GM19099 (cell line): ENCODE data around the gene G0S2.

Source experiments
- POLR2A ChIP-seq: IDR thresholded peaks from 3 replicates; pipeline ENCODE4 v1.6.1; 2011; ENCODE audit warnings: low read depth; ENCODE audit not compliant: insufficient read length; ENCODE audit errors: extremely low read depth

G0S2 gene, protein sequence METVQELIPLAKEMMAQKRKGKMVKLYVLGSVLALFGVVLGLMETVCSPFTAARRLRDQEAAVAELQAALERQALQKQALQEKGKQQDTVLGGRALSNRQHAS

DNA sequence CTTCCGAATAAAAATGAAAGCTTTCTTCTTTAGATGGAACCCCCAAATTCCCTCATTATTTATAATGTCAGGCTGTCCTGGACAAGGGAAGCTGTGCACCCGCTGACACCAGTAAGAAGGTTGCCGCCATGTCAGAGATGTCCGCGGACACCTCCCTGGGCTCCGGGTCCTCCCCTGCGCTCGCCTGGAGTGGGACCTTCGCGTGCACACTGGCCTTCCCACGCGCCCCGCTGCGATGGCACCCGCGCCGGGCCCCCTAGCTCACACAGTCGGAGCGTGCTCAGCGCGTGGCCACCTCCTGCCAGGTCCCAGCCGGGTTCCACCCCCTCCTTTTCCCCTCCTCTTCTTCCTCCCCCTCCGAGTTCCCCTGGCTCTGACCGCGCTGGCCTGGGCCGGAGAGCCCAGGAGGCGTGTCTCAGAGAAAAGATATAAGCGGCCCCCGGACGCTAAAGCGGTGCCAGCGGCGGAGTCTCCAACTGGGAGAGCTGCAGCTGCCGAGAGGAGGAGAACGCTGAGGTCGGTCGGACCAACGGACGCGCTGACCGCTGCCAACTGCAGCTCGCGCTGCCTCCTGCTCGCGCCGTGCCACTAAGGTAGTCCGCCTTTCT lies at the start of gene G0S2:
G0S2 (plus strand) TSS at position 456 of the 608 bp plus-strand sequence. CDS start 273 bp downstream, outside the sequence.
- no peak for TF ChIP-seq POLR2A

DNA sequence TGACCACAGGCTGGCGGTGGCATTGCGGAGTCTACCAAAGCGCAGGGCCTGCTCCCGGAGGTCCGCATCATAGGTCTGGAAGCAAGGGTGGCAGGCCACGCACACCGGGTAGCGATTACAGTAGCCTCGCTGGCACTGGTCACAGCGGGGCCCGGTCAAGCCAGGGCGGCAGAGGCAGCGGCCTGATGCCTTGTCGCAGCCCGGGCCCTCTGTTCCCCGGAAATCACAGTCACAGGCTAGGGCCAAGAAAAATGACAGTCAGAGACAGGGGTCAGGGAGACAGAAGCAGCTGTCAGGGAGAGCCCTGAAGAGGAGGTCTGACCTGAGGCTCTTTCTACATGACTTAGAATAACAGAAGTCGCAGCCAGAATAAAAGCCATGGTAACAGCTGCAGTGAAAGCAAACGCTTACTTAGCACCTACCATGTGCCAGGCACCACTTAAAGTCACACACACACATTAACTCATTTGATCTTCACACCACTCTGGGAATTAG lies 49.4 kb upstream of the G0S2 start:
- TF ChIP-seq POLR2A, result no peak

DNA sequence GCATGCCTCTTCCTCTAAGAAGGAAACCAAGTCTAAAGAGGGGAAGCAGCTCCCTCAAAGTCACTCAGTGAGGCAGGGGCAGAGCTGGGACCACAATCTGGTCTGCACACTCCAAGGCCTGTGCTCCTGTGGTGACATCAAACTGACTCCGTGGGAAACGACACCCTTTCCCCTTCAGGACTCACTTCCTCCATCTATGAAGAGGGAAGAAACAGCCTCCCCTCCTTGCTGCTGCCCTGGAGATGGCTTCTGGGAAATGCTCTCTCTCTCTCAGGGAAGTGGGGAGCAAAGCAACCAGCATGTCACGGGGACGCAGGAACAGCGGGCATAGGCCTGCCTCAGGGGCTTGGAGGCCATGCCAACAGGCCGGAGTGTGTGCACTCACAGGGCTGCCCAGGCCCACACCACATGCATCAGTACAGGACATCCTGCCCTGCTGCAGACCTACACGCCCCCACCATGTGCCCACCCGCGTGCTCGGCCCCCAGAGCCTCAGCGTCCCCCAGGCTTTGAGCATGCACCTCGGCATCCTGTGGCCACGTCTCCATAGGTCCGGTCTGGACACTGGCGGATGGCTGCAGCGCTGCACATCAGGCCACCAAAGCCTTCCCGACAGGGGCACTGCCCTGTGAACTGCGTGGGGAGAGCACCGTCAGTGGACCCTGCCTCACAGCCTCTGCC lies 48.7 kb upstream of the G0S2 start:
- no peak for TF ChIP-seq POLR2A

DNA sequence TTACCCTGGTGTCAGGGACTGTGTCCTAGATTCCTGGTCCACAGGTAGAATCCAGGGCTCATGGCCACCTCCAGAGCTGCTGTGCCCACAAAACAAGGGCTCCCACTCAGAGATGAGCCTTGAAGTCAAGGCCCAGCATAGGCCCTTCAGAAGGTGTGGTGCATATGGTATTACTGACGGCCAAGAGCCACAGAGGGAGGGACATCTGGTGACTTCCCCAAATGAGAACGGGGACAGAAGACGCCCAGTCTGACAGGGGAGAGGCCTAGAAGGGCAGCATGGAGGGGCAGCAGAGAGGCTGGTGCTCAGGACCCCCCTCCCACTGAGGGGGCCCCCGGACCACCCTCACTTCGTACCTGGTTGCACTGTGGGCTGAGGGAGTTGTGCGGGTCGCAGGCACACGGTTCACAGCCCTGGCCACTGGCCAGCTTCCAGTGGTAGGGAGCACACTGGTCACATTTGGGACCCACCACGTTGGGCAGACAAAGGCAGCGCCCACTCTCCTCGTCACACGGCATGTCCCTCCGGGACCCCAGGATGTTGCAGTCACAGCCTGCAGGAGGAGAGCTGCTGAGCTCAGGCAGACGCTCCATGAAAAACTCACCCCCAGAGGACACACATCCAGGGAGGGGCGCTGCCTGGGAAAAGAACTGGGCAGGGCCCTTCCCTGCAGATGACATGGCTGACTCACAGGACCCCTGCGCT lies 48.0 kb upstream of the G0S2 start:
- TF ChIP-seq POLR2A, result no peak

DNA sequence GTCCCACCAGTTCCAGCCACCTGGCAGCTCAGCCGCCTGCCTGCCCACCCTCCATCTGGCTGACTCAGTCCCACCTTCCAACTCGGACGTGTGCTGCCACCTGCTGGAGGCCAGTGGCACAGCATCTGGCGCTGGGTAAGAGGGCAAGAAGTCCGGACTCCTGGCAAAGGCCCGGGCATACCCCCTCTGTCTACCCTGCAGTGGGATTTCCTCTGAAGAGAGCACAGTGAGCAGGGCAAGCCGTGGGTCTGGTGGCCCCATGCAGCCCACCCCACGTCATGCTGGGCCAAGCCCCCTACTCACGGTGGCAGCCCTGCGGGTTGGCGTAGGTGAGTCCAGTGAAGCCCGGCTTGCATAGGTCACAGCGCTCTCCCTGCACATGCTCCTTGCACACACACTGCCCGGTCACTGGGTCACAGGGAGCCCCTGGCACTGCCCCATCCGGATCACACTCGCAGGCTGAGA lies 47.4 kb upstream of the G0S2 start:
- no peak for TF ChIP-seq POLR2A

DNA sequence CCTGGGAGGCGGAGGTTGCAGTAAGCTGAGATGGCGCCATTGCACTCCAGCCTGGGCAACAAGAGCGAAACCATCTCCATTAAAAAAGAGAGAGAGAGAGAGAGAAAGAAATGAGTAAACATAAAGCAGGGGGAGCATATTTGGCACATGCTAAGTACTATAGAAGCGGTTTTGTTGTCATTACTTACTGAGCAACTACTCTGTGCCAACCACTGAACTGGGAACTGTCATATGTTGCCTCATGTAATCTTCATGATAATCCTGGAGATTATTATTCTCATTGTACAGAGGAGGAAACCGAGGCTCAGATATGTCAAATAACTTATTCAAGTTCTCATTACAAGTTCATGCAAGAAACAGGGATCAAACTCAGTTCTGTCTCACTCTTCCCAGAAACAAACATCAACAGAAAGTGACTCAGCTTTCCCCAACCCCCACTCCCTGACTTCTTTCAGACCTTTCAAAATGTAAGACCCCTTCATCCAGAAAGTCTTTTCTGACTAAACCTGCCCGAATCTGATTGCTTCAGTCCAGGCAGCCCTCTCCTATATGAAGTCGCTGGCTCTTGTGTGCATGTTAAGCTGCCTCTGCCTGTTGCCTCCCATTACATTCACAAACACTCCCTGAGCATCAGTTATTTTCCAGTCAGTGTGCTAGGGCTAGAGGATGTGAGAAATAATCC lies 46.5 kb upstream of the G0S2 start:
- no peak for TF ChIP-seq POLR2A

DNA sequence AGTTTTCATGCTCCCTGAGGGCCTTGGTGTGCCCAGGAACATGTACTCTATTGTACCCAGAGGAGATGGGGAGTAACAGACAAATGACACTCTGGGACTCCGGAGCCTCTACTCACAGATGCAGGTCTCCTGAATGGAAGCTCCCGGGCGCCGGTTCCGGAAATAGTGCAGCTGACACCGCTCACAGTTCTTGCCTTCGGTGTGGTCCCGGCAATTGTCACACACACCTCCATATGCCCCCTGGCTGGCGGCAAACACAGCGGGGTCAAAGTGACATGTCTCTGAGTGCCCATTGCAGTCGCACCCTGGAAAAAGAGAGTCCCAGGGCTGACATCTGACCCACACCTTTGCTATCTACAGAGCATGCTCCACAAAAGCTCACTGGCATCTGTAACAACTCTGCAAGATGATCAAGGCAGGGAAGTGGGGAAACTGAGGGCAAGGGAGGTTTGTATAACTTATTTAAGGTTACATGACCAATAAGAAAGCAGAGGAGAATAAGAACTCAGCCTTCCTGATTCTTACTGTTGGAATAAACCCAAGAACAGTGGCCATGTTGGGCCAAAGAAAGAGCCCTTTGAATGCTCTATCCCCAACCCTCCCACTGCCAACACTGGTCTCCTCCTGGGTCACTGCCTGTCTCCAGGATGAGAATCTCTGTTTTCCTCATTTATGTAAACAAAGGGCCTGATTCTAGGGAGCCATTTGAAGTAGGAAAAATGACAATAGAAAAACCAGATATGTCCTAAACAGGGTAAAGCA lies 45.4 kb upstream of the G0S2 start:
- TF ChIP-seq POLR2A, result no peak

DNA sequence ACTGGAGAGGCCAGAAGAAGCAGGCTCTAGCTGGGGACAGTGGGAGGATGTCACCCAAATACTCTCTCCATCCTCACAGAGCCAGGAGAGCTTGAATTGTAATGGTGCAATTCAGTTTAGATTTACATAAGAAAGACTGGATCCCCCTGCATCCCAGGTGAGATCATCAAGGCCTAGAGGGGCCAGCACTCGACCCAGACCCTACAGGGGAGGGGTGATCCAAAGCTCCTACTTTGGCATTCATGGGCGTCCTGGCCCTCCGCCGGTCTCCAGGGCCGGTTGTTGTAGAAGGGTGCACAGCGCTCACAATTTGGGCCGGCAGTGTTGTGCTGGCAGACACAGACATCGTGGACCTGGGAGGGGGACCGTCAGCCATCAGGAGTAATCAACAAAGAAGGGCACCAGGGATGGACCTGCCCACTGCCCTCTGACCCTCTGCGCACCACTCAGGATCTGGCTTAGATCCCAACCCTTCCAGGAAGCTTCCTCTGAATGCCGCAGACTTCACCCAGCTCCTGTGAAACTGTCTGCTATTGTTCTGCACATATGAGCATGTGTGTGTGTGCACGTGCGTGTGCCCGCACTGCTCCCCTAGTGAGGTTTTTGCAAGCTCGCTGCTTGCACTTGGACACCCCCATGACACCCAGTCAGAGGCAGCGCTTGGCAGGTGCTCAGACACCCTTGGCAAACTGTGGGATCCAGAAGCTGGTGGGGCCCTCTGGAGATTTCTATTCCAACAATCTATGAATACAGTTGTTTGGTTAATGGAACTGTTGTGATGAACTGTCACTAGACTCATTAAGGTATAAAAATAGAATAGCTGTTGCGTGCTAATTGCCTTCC lies 44.6 kb upstream of the G0S2 start:
- no peak for TF ChIP-seq POLR2A

DNA sequence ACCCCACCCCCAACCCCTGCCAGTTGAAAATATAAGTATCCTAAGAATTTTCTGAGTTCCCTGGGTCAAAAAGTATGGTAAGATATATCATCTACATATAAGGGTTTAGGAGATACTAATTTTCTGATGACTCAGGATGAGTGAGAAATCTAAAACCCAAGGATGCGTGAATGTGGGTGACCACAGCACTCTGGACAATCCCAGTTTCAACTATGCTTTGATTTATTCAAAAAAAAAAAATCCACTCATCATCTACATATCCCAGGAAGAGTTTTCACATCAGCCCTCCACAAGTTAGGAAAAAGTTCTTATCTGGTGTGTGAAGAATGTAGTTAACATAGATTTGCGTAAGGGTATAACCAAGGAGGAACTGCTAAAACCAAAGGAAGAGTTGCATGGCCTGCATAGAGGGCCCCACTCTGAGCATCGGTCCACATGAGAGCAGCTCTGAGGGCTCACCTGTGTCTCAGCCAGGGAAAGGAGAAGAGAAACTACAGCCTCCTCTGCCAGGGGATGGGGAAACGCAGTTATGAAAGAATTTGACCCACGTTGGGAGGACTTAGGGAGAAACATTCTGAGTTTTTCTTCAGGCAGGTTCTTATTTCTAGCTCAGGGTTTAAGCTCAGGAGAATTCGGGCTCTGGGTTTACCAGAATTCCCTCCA lies 41.7 kb upstream of the G0S2 start:
- no peak for TF ChIP-seq POLR2A

DNA sequence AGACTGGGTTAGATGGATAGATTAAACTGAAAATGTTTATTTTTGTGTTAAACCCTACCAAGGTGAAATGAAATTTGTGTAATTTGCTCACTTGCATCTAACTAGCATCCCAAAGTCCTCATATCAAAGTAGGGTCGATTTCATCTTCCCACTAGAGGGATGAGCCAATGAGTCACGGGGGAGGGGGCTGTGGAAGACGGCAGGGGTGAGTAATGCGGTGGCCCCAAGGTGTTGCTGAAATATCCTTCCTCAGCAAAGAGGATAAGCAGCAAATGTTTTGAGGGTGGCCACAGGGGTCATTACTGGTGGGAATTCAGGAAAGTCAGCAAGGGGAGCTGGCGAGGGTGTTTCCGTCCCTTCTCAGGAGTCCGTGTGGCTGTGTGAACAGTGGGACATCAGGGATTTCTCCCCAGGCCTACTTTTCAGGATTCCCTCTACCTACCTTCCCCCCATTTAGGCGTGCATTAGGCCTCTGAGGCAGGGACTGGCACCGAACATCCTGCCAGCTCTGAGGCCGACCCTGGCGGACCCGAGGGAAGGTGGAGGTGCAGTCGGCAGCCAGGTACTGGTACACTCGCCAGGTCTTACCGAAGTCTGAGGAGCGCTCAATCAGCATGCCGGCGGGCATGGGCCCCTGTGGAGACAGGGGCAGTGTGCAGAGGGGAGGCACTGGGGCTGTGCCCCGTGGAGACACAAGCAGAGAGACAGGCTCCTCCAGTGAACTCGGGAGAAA lies 41.0 kb upstream of the G0S2 start:
- no peak for TF ChIP-seq POLR2A

DNA sequence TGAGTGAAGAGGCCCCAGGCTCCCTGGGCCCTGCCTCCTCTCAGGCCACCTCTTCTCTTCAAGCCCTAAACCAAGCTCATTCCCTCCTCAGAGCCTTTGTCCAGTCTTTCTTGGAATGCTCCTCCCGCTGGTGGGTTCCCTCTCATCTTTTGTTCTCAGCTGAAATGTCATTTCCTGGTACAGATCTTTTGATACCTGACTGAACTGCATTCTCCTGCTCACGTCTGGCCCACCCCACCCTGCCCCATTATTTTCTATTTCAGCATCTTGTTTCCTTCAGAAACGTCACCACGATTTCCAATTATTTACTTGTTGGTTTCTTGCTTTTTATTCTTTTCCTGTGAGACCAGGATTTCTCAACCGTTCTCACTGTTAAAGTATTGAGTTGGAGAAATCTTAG lies 39.4 kb upstream of the G0S2 start:
- TF ChIP-seq POLR2A, result no peak

DNA sequence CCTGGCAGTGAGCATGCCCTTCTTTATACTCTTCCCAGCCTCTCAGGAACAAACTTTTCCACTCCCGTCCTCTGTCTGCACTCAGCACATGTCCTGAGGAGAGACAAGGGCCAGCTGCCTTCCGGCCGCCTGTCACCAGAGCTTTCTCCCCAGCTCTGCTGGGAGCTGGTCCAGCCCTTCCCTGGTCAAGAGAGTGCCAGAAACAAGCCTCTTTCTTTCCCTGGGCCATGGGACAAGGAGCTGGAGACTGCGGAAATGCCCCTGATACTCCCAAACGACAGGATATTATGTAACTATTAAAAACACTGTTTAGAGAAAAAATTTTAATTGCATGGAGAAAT lies 33.4 kb upstream of the G0S2 start:
- no peak for TF ChIP-seq POLR2A

DNA sequence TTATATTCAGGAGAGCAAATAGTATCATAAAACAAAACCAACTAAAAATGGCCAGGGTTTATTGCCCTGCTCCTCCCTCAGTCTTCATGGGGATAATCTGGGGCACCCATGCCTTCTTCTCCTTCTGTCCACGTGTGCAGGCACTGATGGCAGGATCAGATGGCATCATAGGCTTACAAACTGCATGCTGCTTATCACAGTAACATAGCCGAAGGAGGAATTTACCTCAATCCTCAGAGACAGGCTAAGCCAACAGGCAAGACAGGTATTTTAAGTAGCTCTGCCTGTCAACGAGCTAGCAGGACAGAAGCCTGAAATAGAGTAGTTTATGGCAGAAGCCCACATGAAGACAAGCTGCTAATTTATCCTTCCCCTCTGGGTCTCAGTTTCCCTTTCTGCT lies 32.4 kb upstream of the G0S2 start:
- no peak for TF ChIP-seq POLR2A
